ENCODE measurements around the gene GPBP1. TPM values are rescaled to one million over a fixed set of nuclear protein-coding genes. Genes with fewer than 3 reads are reported as not detected.
"Not testable (repeated sequence)": the region's sequence is repeated elsewhere in the genome, so short reads cannot be mapped to it uniquely, and the experiment has no call there.

The GPBP1 gene
- polyA plus RNA-seq, 1 of the 3 experiments (the other 2 are of a cell fraction): 11.4 TPM

- TF ChIP-seq ZBTB33 (IDR thresholded peaks at IDR 0.05; ENCODE audit: borderline replicate concordance, low read depth) (no peak), FOSL2 (IDR thresholded peaks at IDR 0.05; ENCODE audit: borderline replicate concordance, low read depth) (no peak), MXI1 (IDR thresholded peaks at IDR 0.05; ENCODE audit: low read depth, low read length) (no peak), MEF2A (IDR thresholded peaks at IDR 0.05; ENCODE audit: borderline replicate concordance, low read depth) (no peak), TCF12 (IDR thresholded peaks at IDR 0.05) (no peak)
These were observed 18.1 kb downstream of the GPBP1 start (continued) for GRCh38 chr5:57191986-57192385.

GRCh38 chr5:57192832-57193231, 19.0 kb downstream of the GPBP1 start:
- H3F3A ChIP-seq (replicated peaks; ENCODE audit: insufficient read depth); POLR2A ChIA-PET: not testable (repeated sequence)

DNA sequence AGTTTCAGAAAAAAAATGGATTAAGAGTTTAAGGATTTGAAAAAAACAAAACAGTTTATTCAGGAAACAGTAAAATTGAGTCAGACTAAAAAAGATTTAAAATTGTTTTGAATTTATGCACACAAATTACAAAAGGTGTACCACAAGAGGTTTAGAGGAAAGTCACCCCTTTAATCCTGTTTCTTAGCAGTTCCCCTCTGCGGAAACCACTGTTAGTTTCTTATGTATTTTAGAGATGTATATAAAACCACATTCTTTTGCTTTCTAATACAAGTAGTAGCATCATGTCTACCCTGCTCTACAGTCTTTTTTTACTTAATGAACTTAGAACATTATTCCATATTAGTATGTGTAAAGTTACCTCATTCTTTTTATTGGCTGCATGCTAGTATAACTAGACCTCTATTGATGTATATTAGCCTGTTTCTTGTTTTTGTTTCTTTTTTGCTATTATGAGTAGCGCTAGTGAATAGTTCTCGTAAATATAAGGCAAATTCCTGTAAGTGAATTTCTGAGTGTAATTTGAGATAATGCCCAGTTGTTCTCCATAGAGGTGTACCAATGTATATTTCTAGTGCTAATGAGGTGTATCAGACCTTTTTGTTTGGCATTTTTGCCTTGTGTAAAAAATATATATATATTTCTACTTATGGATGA, 20.0 kb downstream of the GPBP1 start:
- 98% methylated on average over 3 of the region's 3 CpGs for WGBS (ENCODE audit: low lambda C conversion rate)
- H3K27ac ChIP-seq (ENCODE audit: low read depth in 2 of 2, low read length in 1 of 2): no peak overlapping the region
- POLR2A ChIA-PET: no interaction called here

More at GRCh38 chr5:57192832-57193231, 19.0 kb downstream of the GPBP1 start:
- H3K9ac ChIP-seq; H3K9me2 ChIP-seq; H3K9me3 ChIP-seq; H3K4me2 ChIP-seq; H2AFZ ChIP-seq (ENCODE audit: low read depth); DNase-seq; H3K27me3 ChIP-seq (ENCODE audit: insufficient read depth); H3K27ac ChIP-seq (ENCODE audit: low read depth in 2 of 2, low read length in 1 of 2); H3K4me3 ChIP-seq (ENCODE audit: low read depth in 2 of 2, low read length in 1 of 2); H3K36me3 ChIP-seq (replicated peaks in 1 of 2; ENCODE audit: control insufficient read depth in 1 of 2, insufficient read depth in 2 of 2, low read length in 1 of 2); H3K4me1 ChIP-seq (ENCODE audit: control insufficient read depth in 1 of 2, insufficient read depth in 2 of 2, low read depth in 1 of 2, low read length in 1 of 2): not testable (repeated sequence)
- CTCF ChIA-PET: interaction anchor here (0.7 to 0.8 kb wide), 2 partner anchors 9 to 10 kb away, joined by 3 read pairs; no protein-coding TSS in a partner anchor
- peaks cover 84% of the 10 kb centered on the region for H4K20me1 ChIP-seq (ENCODE audit: insufficient read depth)
- peaks cover 100% of the 10 kb centered on the region for H3K79me2 ChIP-seq (ENCODE audit: insufficient read depth)
- WGBS (ENCODE audit: low lambda C conversion rate): 91% methylated on average over 6 of the region's 6 CpGs

More for the DNA sequence above, 20.0 kb downstream of the GPBP1 start:
- Histone ChIP-seq H3K9me2 (no peaks in the 10 kb centered on the region), H3K27me3 (ENCODE audit: insufficient read depth) (no peaks in the 10 kb centered on the region), H4K20me1 (ENCODE audit: insufficient read depth) (peaks cover 84% of the 10 kb centered on the region), H3K79me2 (ENCODE audit: insufficient read depth) (peaks cover 100% of the 10 kb centered on the region), H3K4me2 (no peak overlapping the region), H3K4me3 (ENCODE audit: low read depth in 2 of 2, low read length in 1 of 2) (no peak overlapping the region), H3K9me3 (no peaks in the 10 kb centered on the region), H2AFZ (ENCODE audit: low read depth) (no peak overlapping the region), H3K4me1 (ENCODE audit: control insufficient read depth in 1 of 2, insufficient read depth in 2 of 2, low read depth in 1 of 2, low read length in 1 of 2) (no peaks in the 10 kb centered on the region; a peak in 2 of 4 replicates), H3F3A (replicated peaks; ENCODE audit: insufficient read depth) (no peaks in the 10 kb centered on the region), H3K36me3 (replicated peaks in 1 of 2; ENCODE audit: control insufficient read depth in 1 of 2, insufficient read depth in 2 of 2, low read length in 1 of 2) (peaks cover 0 to 3% of the 10 kb centered on the region in 2 experiments), H3K9ac (no peak overlapping the region)
- CTCF ChIA-PET: no interaction called here
- no peak for DNase-seq
- TF ChIP-seq EP300 (IDR thresholded peaks at IDR 0.05; ENCODE audit: borderline replicate concordance in 1 of 2, low read depth in 1 of 2, low read length in 1 of 2) (no peak), YY1 (IDR thresholded peaks at IDR 0.05; ENCODE audit: low read depth) (no peak), TAF1 (IDR thresholded peaks at IDR 0.05; ENCODE audit: borderline replicate concordance, low read depth, low read length) (no peak), JUND (IDR thresholded peaks at IDR 0.05) (no peak), ELF1 (IDR thresholded peaks at IDR 0.05) (no peak), NFIC (IDR thresholded peaks at IDR 0.05; ENCODE audit: borderline replicate concordance) (no peak), NRF1 (IDR thresholded peaks at IDR 0.05; ENCODE audit: low read depth, low read length) (no peak), MEF2A (IDR thresholded peaks at IDR 0.05; ENCODE audit: borderline replicate concordance, low read depth) (no peak), FOXJ3 (CRISPR knock-in tag; IDR thresholded peaks at IDR 0.05) (no peak), IRF3 (IDR thresholded peaks at IDR 0.05; ENCODE audit: low read depth, low read length) (no peak), RCOR1 (IDR thresholded peaks at IDR 0.05; ENCODE audit: low read length) (no peak), CTCF (IDR thresholded peaks at IDR 0.05) (no peak), RAD21 (IDR thresholded peaks at IDR 0.05; ENCODE audit: low read length) (no peak), CHD2 (IDR thresholded peaks at IDR 0.05; ENCODE audit: low read length, partially characterized antibody) (no peak)
